Naive thymus-derived CD8-positive, alpha-beta T cell (primary cell): ENCODE results near the gene TBC1D5. TPM values are rescaled to one million over a fixed set of nuclear protein-coding genes. Genes with fewer than 3 reads are reported as not detected.

Source experiments
- ATAC-seq, 2 donors: fragments of 150-1000 bp; cut with Tn5 transposase in 1 of 2; sonication (Bioruptor Pico), chemical (Tn5 transposase) in 1 of 2; 1 replicate in 1 of 2; 2 replicates in 1 of 2; pipeline ENCODE4 v1.10.0; 2021; ENCODE audit warnings: mild to moderate bottlenecking in 2 of 2, moderate library complexity in 2 of 2
- POLR2A ChIA-PET: fragments of 350-600 bp; sonication (Branson Sonifier 250); formaldehyde crosslinking; loops from one replicate; lab custom pipeline; 2021; ENCODE audit warnings: antibody characterized with exemption; lab: Charles Lee
- DNase-seq, 10 donors: peaks; one replicate each; pipeline versions ENCODE4 v3.0.0 to v3.0.0-alpha.2; 2020 to 2022
- H3K27ac Mint-ChIP-seq, 10 donors: one replicate each; pipeline ENCODE4 v1.8.0; 2020 to 2022; ENCODE audit warnings: mild to moderate bottlenecking in 10 of 10, mixed read lengths in 10 of 10, moderate library complexity in 4 of 10, inconsistent platforms in 1 of 10
- H3K27me3 Mint-ChIP-seq, 5 donors: one replicate each; pipeline ENCODE4 v1.8.0; 2021 to 2022; ENCODE audit warnings: mixed read lengths in 5 of 5
- H3K36me3 Mint-ChIP-seq, 3 donors: one replicate each; pipeline ENCODE4 v1.8.0; 2020 to 2022; ENCODE audit warnings: mixed read lengths in 3 of 3, mild to moderate bottlenecking in 2 of 3, inconsistent platforms in 1 of 3
- H3K4me1 Mint-ChIP-seq, 4 donors: one replicate each; pipeline ENCODE4 v1.8.0; 2021 to 2022; ENCODE audit warnings: mixed read lengths in 4 of 4
- H3K4me3 Mint-ChIP-seq, 10 donors: one replicate each; pipeline ENCODE4 v1.8.0; 2020 to 2022; ENCODE audit warnings: mild to moderate bottlenecking in 10 of 10, mixed read lengths in 10 of 10, moderate library complexity in 6 of 10, inconsistent platforms in 1 of 10
- H3K9me3 Mint-ChIP-seq, 9 donors: one replicate each; pipeline ENCODE4 v1.8.0; 2020 to 2022; ENCODE audit warnings: mixed read lengths in 9 of 9, mild to moderate bottlenecking in 3 of 9, inconsistent platforms in 1 of 9, moderate library complexity in 1 of 9
- polyA plus RNA-seq, 3 donors: library from polyadenylated mRNA; unstranded; fragments of 300-500 nt; fragmentation: Illumina TruSeq; gene quantifications; one replicate each; pipeline ENCODE4 v1.2.3, GENCODE V29; 2021
- total RNA-seq, 8 experiments: library from RNA in 2 of 8; stranded (reverse) in 2 of 8; gene quantifications; one replicate each; pipeline ENCODE4 v1.2.3 and lab custom pipeline; 2021 to 2026

Gene TBC1D5
- total and polyA plus RNA-seq, 5 experiments from 2014 or later: 21.8 to 34.7 (median 27.2) TPM

DNA sequence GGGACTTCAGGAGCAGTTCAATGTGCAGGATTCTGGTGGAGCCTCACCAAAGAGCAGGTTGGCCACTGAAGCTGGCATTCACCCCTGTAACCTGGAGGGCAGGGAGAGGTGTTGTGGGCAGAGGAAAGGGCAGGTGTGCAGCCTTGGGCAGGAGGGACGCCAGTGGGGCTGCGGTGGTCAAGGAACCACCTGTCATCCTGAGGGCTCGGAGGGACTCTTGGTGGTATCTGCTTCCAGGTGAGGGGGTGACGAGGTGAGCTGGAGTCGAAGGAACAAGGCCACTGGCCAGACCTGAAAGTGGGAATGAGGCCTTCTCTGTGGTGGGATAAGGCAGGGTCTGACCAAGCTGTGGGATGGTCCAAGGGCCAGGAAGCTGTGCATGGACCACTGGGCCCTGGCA lies 588.2 kb downstream of the TBC1D5 start:
- H3K36me3 Mint-ChIP-seq: peaks cover 4 to 22% (median 13%) of the 10 kb centered on the region in 3 donors
- peaks cover 21 to 44% (median 35%) of the 10 kb centered on the region in 4 donors for H3K4me1 Mint-ChIP-seq
- DNase-seq: no peak
- H3K27ac Mint-ChIP-seq: peak overlapping the region in 2 of 10 donors; percentile 15 to 91
- H3K4me3 Mint-ChIP-seq: peak overlapping the region in 1 of 10 donors; percentile 17
- peaks cover 0 to 3% (median 0%) of the 10 kb centered on the region in 9 donors for H3K9me3 Mint-ChIP-seq
- POLR2A ChIA-PET: no interaction called here
- ATAC-seq: no peak
- no peaks in the 10 kb centered on the region for H3K27me3 Mint-ChIP-seq

DNA sequence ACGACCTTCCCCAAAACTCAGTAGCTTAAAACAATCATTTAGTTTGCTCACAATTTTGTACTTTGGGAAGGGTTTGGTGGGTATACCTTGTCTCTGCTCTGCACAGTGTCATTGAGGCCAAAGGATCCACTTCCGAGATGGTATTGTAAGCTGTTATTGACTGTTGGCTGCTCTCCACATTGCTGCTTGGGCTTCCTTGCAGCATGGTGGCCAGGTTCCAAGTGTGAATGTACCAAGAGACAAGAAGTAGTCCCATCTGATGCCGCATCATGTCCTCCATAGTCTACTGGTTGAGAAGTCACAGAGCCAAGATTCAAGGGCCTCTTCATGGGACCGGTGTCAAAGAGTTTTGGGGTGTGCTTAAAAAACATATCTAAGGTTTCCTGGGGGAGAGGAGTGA lies 589.2 kb downstream of the TBC1D5 start:
- ATAC-seq (no peak), DNase-seq (no peak)
- Mint-ChIP-seq H3K4me3 (peak overlapping the region in 1 of 10 donors; percentile 31), H3K4me1 (peaks cover 21 to 44% (median 37%) of the 10 kb centered on the region in 4 donors), H3K27me3 (no peaks in the 10 kb centered on the region), H3K9me3 (peaks cover 0 to 3% (median 0%) of the 10 kb centered on the region in 9 donors), H3K36me3 (peaks cover 4 to 20% (median 6%) of the 10 kb centered on the region in 3 donors), H3K27ac (peak overlapping the region in 7 of 10 donors; percentile 38 to 91 (median 84))
- POLR2A ChIA-PET: no interaction called here

DNA sequence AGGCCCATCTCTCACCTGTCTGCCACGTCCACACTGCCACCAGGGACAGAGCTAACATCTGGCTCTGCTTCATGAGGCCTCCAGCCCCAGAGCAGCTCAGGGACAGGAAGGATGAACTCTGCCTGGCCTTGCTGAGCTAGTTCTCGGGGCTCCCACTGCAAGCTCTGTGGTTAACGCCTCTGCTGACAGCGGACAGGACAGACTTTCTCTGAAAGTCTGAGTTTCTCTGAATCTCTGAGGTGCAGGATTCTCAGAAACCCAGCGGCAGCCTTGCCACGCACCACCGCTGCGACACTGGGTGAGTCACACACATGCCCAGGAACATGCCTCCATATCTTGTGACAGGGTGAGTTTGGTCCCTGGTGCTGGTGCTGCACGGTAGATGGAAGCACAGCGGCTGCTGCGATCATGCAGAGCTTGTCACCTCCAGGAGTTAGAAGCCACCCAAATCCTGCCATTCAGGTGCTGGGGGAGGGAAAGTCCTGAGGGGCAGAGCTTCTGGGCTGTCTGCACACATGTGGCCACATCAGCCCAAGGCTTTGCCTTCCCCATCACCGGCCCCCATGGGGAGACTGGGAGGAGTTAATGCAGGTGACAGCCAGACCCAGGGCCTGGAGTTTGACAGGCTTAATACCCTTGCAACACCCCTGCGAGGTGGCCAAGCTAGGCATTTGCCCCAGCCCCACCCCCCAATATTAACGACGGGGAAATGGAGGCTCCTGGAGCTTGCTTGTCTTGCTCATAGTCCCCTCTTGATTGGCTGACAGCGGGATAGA lies 590.6 kb downstream of the TBC1D5 start:
- Mint-ChIP-seq H3K36me3 (peaks cover 0 to 20% (median 2%) of the 10 kb centered on the region in 3 donors), H3K27ac (peak overlapping the region; percentile 77 to 92 (median 88)), H3K9me3 (peaks cover 0 to 3% (median 0%) of the 10 kb centered on the region in 9 donors), H3K4me1 (peaks cover 21 to 44% (median 37%) of the 10 kb centered on the region in 4 donors), H3K27me3 (no peaks in the 10 kb centered on the region), H3K4me3 (peak overlapping the region; percentile 56 to 77 (median 66))
- POLR2A ChIA-PET: interaction anchor here (1.2 kb wide), 1 partner anchor 18 kb away, joined by 5 read pairs; no protein-coding TSS in a partner anchor
- peak; percentile 88 to 91 for ATAC-seq
- DNase-seq: peak; percentile 31 to 75 (median 65)

DNA sequence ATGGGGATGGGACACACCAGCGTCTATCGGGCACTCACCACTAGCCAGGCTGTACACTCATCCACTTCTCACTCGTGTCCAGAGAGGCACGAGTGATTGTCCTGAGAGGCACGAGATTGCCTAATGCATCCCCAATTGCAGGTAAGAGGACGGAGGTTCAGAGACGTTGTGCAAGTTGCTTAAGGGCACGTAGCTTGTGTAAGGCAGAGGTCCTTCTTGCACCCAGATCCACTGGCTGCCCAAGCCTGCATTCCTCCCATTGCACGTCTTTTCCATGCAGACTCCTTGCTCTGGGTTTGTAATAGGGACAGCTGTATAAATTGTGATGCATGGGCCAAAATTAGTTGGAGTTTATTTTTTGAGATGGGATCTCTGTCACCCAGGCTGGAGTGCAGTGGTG lies 593.4 kb downstream of the TBC1D5 start:
- POLR2A ChIA-PET: no interaction called here
- no peak for ATAC-seq
- H3K27ac Mint-ChIP-seq: peak overlapping the region in 1 of 10 donors; percentile 51
- H3K4me1 Mint-ChIP-seq: peaks cover 19 to 44% (median 32%) of the 10 kb centered on the region in 4 donors
- DNase-seq: no peak
- peaks cover 0 to 3% (median 0%) of the 10 kb centered on the region in 9 donors for H3K9me3 Mint-ChIP-seq
- H3K36me3 Mint-ChIP-seq: peaks cover 0 to 9% (median 0%) of the 10 kb centered on the region in 3 donors
- no peak overlapping the region for H3K4me3 Mint-ChIP-seq
- H3K27me3 Mint-ChIP-seq: no peaks in the 10 kb centered on the region

DNA sequence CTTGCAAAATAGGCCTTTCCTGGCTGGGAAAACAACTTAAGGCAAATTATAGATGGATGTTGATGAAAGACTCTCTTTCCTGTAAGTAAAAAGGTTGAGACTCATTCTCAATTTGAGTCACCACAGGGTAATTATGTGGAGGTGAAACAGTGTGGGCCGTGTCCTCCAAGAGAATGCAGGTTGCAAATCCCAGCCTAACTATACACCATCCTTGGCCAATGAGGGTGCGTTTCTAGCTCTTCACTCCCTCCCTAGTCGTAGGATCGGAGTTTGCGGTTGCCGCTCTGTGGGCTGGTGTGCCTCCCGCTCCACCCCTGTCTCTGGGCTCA lies 597.8 kb downstream of the TBC1D5 start:
- H3K4me1 Mint-ChIP-seq: peaks cover 0 to 5% (median 2%) of the 10 kb centered on the region in 4 donors
- no peaks in the 10 kb centered on the region for H3K27me3 Mint-ChIP-seq
- peaks cover 0 to 4% (median 0%) of the 10 kb centered on the region in 3 donors for H3K36me3 Mint-ChIP-seq
- no peak overlapping the region for H3K4me3 Mint-ChIP-seq
- POLR2A ChIA-PET: no interaction called here
- ATAC-seq: no peak
- peaks cover 0 to 4% (median 0%) of the 10 kb centered on the region in 9 donors for H3K9me3 Mint-ChIP-seq
- no peak overlapping the region for H3K27ac Mint-ChIP-seq
- no peak for DNase-seq

DNA sequence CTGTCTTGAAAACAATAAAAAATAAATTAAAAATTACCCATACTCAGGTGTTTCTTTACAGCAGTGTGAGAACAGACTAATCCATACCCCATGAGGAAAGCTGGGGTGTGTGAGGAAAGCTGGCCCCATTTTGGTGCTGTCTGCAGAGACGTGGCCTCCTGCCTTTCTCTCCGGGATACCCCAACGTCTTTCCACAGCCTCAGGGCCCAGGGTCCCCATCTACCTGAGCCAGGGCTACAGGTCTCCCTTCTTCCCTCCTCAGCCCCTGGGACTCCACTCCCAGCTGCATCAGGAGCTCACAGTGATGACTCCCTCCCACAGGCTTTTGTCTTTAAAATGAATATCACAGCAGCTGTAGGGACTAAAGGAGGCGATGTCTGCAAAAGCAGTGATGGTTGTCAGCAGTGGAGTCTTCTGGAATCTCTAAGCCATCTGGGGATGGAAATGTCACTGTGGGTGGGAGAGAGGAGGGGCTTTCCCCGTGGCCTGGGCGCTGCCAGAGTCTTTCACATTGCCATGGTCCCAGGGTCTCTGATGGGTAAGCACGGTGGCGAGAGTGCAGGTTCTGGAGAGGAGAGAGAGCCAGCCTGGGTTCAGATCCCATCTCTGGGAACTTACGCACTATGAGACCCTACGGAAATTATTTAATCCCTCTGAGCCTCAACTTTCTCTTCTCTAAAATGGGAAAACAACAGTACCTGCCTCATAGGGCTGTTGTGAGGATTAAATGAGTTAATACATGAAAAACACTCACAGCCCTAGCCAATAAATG lies 598.4 kb downstream of the TBC1D5 start:
- H3K36me3 Mint-ChIP-seq: peaks cover 0 to 4% (median 0%) of the 10 kb centered on the region in 3 donors
- H3K27ac Mint-ChIP-seq: no peak overlapping the region
- POLR2A ChIA-PET: no interaction called here
- H3K27me3 Mint-ChIP-seq: no peaks in the 10 kb centered on the region
- DNase-seq (no peak), ATAC-seq (no peak)
- peaks cover 0 to 5% (median 3%) of the 10 kb centered on the region in 4 donors for H3K4me1 Mint-ChIP-seq
- H3K4me3 Mint-ChIP-seq: no peak overlapping the region
- H3K9me3 Mint-ChIP-seq: peaks cover 0 to 4% (median 0%) of the 10 kb centered on the region in 9 donors

DNA sequence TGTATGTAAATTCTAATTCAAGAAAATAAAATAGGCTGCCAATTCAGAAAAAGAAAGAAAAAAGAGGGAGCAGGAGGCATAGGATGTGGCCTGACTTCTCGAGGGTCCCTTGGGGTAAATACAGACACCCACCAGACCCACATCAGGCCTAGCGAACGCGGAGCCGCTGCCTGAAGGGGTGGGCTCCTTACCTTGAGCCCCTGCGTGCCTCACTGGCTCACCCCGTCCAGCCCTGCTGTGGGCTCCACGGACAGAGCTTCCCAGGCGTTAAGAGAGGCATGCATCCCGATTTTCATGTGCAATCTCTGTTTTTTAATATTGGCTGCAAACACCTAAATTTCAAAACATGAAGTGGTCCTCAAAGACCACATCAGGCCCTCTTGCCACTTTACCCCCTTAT lies 599.9 kb downstream of the TBC1D5 start:
- peaks cover 0 to 4% (median 0%) of the 10 kb centered on the region in 3 donors for H3K36me3 Mint-ChIP-seq
- POLR2A ChIA-PET: no interaction called here

DNA sequence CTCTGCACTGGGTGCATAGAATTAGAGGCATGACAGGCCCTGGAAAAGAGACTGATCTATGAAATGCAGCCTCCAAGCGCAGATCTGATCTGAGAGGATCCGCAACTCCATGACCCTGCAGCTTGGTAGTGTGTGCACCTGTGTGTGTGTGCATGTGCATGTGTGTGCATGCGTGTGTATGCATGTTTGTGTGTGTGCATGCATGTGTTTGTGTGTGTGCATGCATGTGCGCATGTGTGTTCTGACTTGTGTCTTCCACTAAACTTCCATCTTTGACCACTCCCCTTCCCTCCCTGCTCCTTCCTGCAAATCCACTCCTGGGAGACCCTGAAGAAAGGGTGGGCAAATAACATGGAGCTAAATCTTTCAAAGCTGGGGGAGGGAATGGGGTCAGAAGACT lies 600.7 kb downstream of the TBC1D5 start:
- Mint-ChIP-seq H3K4me3 (no peak overlapping the region), H3K9me3 (peaks cover 0 to 4% (median 0%) of the 10 kb centered on the region in 9 donors), H3K4me1 (peaks cover 0 to 5% (median 2%) of the 10 kb centered on the region in 4 donors), H3K36me3 (peaks cover 0 to 4% (median 0%) of the 10 kb centered on the region in 3 donors), H3K27ac (no peak overlapping the region), H3K27me3 (no peaks in the 10 kb centered on the region)
- DNase-seq (no peak), ATAC-seq (no peak)
- POLR2A ChIA-PET: no interaction called here

More for the DNA sequence above, 599.9 kb downstream of the TBC1D5 start:
- peaks cover 0 to 4% (median 0%) of the 10 kb centered on the region in 9 donors for H3K9me3 Mint-ChIP-seq
- no peaks in the 10 kb centered on the region for H3K27me3 Mint-ChIP-seq
- no peak for DNase-seq
- no peak for ATAC-seq
- peaks cover 0 to 5% (median 2%) of the 10 kb centered on the region in 4 donors for H3K4me1 Mint-ChIP-seq
- no peak overlapping the region for H3K27ac Mint-ChIP-seq
- H3K4me3 Mint-ChIP-seq: no peak overlapping the region

DNA sequence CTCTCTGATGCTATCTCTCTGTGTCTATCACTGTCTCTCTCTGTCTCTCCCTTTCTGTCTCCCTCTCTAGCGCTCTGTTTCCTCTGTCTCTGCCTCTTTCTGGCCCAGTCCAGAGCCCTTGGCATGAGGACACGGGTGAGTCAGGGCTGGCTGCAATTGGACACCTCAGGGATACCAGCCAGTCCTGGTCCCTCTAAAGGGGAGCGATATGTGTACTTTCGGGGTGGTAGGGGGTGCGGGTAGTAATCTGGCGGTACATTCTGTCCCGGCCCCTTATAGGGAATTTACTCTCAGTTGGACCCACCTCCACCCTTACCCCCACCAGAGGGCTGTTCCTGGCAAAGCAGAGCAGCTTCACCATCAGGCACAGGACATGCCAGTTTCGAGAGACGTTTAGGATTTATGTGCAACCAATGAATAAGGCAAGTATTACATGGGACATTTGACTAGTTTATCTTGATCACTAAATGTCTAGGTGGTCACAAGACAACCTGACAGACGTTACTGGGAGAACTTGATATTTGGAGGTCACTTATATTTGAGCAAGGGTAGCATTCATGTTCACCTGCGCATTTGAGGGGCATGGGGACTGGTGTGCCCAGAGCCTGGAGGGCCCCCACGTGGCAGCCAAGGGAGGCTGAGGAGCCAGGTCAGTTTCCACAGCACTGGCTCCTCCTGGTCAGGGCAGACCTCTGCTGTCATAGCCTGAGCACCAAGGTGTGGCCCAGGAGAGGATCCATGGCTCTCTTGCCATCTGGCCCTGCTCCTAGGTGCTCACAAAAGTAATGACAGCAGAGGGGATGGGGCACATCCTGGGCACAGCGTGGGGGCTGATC lies 601.5 kb downstream of the TBC1D5 start:
- H3K4me3 Mint-ChIP-seq: no peak overlapping the region
- peaks cover 0 to 5% (median 2%) of the 10 kb centered on the region in 4 donors for H3K4me1 Mint-ChIP-seq
- H3K9me3 Mint-ChIP-seq: peaks cover 0 to 4% (median 0%) of the 10 kb centered on the region in 9 donors
- POLR2A ChIA-PET: no interaction called here
- ATAC-seq: no peak
- H3K36me3 Mint-ChIP-seq: peaks cover 0 to 4% (median 0%) of the 10 kb centered on the region in 3 donors
- peak overlapping the region in 4 of 10 donors; percentile 5 to 76 (median 32) for H3K27ac Mint-ChIP-seq
- DNase-seq: no peak
- H3K27me3 Mint-ChIP-seq: no peaks in the 10 kb centered on the region

DNA sequence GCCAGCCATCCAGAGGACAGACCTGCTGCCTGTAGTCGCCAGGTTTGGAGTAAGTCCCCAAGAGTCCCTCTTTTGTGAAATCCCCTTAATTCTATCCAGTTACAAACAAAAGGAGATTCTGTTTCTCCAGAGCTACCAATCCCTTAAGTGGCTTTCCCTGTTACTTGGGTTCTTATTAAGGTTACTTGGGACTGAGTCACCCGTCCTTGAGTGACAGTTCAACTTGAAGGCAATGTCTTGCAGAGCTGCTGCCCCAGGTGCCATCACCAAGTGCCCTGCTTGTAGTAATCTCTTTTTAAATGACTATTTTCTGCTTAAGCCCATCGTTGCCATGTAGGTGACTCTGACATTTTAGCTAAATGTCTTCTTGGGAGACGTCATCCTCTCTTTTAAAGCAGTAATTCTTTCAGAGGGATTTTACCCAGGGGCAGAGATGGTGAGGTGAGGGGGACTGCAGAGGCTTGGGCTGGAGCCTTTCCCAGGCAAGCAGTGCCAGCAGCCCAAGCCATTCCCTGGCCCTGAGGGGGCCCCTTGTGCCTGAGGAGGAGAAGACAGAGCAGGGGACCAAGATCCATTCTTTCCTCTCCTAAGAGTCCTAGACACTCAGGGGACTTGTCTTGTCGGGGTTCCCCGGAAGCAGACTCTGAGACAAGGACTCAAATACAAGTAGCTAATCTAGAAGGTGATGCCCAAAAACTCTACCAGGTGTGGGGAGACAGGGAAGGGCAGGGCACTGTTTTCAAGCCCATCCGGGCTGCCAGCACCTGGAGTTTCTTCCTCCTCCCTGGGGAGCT lies 604.0 kb downstream of the TBC1D5 start:
- peaks cover 0 to 4% (median 2%) of the 10 kb centered on the region in 4 donors for H3K4me1 Mint-ChIP-seq
- DNase-seq (no peak), ATAC-seq (no peak)
- peaks cover 0 to 4% (median 4%) of the 10 kb centered on the region in 3 donors for H3K36me3 Mint-ChIP-seq
- POLR2A ChIA-PET: no interaction called here
- peaks cover 0 to 1% (median 0%) of the 10 kb centered on the region in 9 donors for H3K9me3 Mint-ChIP-seq
- H3K4me3 Mint-ChIP-seq: peak overlapping the region in 1 of 10 donors; percentile 29
- H3K27me3 Mint-ChIP-seq: no peaks in the 10 kb centered on the region
- peak overlapping the region in 1 of 10 donors; percentile 43 for H3K27ac Mint-ChIP-seq

DNA sequence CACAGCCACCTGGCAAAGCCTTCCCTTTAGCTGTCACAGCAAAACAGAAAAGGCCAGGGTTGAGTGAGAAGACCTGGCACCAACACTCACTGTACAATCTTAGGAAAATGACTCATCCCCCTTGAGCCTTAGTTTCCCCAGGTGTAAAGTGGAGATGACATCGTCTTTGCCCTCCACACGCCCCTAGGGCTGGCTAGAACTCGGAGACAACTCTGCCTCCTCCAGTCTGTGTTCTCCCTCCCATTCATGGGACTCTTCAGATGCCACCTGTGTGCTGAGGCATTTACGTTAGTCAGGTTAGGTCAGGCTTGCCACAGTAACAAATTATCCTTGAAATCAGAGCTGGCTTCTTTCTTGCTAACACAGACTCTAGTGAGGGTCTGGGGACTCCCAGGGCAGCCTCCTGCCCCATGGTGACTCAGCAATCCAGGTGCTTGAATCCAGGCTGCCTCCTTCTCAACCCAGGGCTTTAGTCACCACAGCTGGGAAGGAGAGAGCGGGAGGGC lies 605.1 kb downstream of the TBC1D5 start:
- DNase-seq (no peak), ATAC-seq (no peak)
- H3K27me3 Mint-ChIP-seq: no peaks in the 10 kb centered on the region
- H3K9me3 Mint-ChIP-seq: no peaks in the 10 kb centered on the region
- peaks cover 0 to 4% (median 2%) of the 10 kb centered on the region in 4 donors for H3K4me1 Mint-ChIP-seq
- peaks cover 0 to 4% (median 0%) of the 10 kb centered on the region in 3 donors for H3K36me3 Mint-ChIP-seq
- no peak overlapping the region for H3K4me3 Mint-ChIP-seq
- POLR2A ChIA-PET: no interaction called here
- H3K27ac Mint-ChIP-seq: no peak overlapping the region
